ENCODE data around the gene TMEM132C.

GRCh38 chr12:128471491-128471890 lies 204.5 kb downstream of the TMEM132C start:
- TF ChIP-seq CTCF (IDR thresholded peaks at IDR 0.05): no peak
- TF ChIP-seq POLR2A (IDR thresholded peaks at IDR 0.05): no peak

All from right lobe of liver (tissue), 4 donors.